Upper lobe of right lung (tissue), 1 donor: ENCODE data around the gene CDHR4. TPM values are rescaled to one million over a fixed set of nuclear protein-coding genes. Genes with fewer than 3 reads are reported as not detected.
A peak's percentile ranks its signal among the peaks of the same experiment; 100 is the strongest.
"Not testable (repeated sequence)": the region's sequence is repeated elsewhere in the genome, so short reads cannot be mapped to it uniquely, and the experiment has no call there.

ENCODE experiments used
- ATAC-seq: fragments of 200-7000 bp; cut with Tn5 transposase; one replicate; pipeline ENCODE4 v1.9.1; 2020; ENCODE audit warnings: mild to moderate bottlenecking, moderate library complexity
- DNase-seq: peaks from one replicate; pipeline ENCODE4 v3.0.0-alpha.2; 2020
- H3K27ac ChIP-seq: fragments of 200-600 bp; one replicate; pipeline ENCODE4 v1.8.0; 2022
- H3K27me3 ChIP-seq: fragments of 200-600 bp; one replicate; pipeline ENCODE4 v1.8.0; 2022; ENCODE audit warnings: mild to moderate bottlenecking
- H3K36me3 ChIP-seq: fragments of 200-600 bp; one replicate; pipeline ENCODE4 v1.8.0; 2022
- H3K4me1 ChIP-seq: fragments of 200-600 bp; one replicate; pipeline ENCODE4 v1.8.0; 2022
- H3K4me3 ChIP-seq: fragments of 200-600 bp; one replicate; pipeline ENCODE4 v1.8.0; 2022; ENCODE audit warnings: mild to moderate bottlenecking
- H3K9me3 ChIP-seq: fragments of 200-600 bp; one replicate; pipeline ENCODE4 v1.8.0; 2022
- CTCF ChIP-seq: fragments of 200-600 bp; IDR thresholded peaks from one replicate; pipeline ENCODE4 v1.8.0; 2022; ENCODE audit warnings: antibody characterized with exemption
- intact Hi-C: fragments of 100-400 bp; cut with DNase I; formaldehyde crosslinking; loops from one replicate; pipeline ENCODE4 v1.11.0; 2022
- total RNA-seq: library from RNA; stranded (reverse); fragmentation: NEBNext Ultra II Directional; extraction: Animal tissue kit (Norgen Biotek cat#: 25700); gene quantifications from one replicate; pipeline ENCODE4 v1.2.1, GENCODE V29; 2021
- donor health status: DM: no; HTN: yes; CAD: no; lungs with severe emphysema.

Gene CDHR4
- total RNA-seq, 1 donor from 2014 or later: not detected

DNA sequence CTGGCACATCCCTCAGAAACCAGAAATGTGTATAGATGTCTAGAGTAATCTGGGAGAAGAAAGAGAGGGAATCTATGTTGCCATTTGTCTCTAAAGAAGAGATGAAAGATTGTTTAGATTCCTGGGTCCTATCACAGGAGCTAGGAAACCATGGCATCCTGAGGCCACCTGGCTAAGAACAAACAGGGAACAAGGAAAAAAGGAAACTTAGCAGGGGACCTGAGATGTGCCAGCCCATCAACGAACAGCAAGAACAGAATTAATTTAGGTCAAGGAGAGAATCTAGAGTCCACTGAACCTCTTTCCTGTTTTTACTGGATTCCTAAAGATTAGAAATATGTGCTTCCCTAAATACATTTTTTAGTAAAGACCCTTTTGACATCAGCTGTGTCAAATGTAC is 43.6 kb downstream of the CDHR4 start:
- no peak for TF ChIP-seq CTCF
- Histone ChIP-seq H3K27ac (no peak overlapping the region), H3K9me3 (no peaks in the 10 kb centered on the region), H3K36me3 (no peaks in the 10 kb centered on the region), H3K27me3 (no peaks in the 10 kb centered on the region), H3K4me3 (no peak overlapping the region), H3K4me1 (peaks cover 12% of the 10 kb centered on the region)
- no peak for ATAC-seq
- intact Hi-C loops: no loop called here
- no peak for DNase-seq

- H3K9me3 ChIP-seq: no peaks in the 10 kb centered on the region
- no peak overlapping the region for H3K27ac ChIP-seq
- TF ChIP-seq CTCF: no peak
- peaks cover 12% of the 10 kb centered on the region for H3K4me1 ChIP-seq
- DNase-seq (no peak), ATAC-seq (no peak)
- no peaks in the 10 kb centered on the region for H3K36me3 ChIP-seq
- H3K4me3 ChIP-seq: no peak overlapping the region
- intact Hi-C loops: no loop called here
- H3K27me3 ChIP-seq: no peaks in the 10 kb centered on the region
Observed at GRCh38 chr3:49754536-49754935, 45.1 kb downstream of the CDHR4 start.

GRCh38 chr3:49751501-49751900 is 48.2 kb downstream of the CDHR4 start:
- intact Hi-C loops: no loop called here
- H3K4me1 ChIP-seq: peaks cover 12% of the 10 kb centered on the region
- DNase-seq (no peak), ATAC-seq (peak; percentile 59)
- H3K4me3 ChIP-seq: no peak overlapping the region
- H3K36me3 ChIP-seq: peaks cover 18% of the 10 kb centered on the region
- H3K27me3 ChIP-seq: no peaks in the 10 kb centered on the region
- no peak for TF ChIP-seq CTCF
- H3K27ac ChIP-seq: peak overlapping the region; percentile 28
- H3K9me3 ChIP-seq: no peaks in the 10 kb centered on the region

DNA sequence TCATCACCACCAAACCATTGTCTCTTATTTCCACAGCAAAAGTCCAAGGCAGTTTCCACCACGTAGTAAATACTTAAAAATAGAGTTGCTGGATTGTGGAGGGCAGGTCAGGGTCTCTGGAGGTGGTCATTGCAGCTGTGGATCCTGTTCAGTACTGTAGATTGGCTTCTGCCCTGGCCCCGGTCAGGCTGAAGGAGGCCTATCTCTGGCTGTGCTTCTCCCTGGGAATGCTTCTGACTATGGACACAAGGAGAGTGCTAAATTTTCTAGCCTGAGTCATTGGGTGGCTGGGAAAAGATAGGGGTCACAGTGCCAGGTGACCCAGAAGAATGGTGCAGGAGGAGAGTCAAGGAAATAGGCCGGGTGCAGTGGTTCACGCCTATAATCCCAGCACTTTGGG is 49.6 kb downstream of the CDHR4 start:
- Histone ChIP-seq H3K4me3 (no peak overlapping the region), H3K27ac (no peak overlapping the region), H3K4me1 (peaks cover 6% of the 10 kb centered on the region), H3K9me3 (no peaks in the 10 kb centered on the region), H3K36me3 (peaks cover 26% of the 10 kb centered on the region), H3K27me3 (no peaks in the 10 kb centered on the region)
- intact Hi-C loops: no loop called here
- no peak for DNase-seq
- no peak for ATAC-seq
- TF ChIP-seq CTCF: no peak

- intact Hi-C loops, ATAC-seq, H3K4me3 ChIP-seq, H3K27me3 ChIP-seq, H3K4me1 ChIP-seq, H3K9me3 ChIP-seq, DNase-seq, H3K27ac ChIP-seq: not testable (repeated sequence)
- H3K36me3 ChIP-seq: peaks cover 33% of the 10 kb centered on the region
Observed at GRCh38 chr3:49748874-49749273, 50.8 kb downstream of the CDHR4 start.

DNA sequence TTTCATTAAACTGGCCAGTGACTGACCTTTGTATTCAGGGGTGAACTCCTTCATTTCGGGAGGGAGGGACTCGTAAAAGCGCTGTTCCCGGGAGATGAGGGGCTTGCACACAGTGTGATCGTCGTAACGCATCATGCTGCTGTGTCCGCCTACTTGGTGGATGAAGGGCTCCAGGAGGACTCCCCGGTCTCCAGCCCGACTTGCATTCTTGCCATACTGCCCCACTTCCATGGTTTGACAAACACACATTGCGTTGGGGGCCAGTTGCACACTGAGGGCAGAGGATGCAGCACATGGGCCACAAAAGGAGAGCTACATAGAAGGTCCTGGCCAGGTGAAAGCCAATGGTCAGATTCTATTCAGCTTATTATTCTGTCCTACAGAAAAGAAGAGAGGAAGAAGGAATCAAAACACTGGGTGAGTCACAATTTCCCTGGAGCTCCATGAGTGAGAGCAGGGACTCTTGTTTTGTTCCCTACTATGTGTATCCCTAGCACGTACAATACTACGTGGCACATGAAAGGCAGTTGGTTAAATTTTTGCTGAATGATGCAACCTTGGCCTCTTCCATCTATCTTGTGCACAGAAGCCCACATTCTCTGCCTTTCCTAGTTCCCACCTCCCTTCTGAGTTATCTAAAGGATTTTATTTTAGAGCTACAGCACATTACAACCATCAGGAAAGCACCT is 51.7 kb downstream of the CDHR4 start:
- DNase-seq (no peak), ATAC-seq (no peak)
- Histone ChIP-seq H3K36me3 (peaks cover 37% of the 10 kb centered on the region), H3K4me1 (peaks cover 1% of the 10 kb centered on the region), H3K27me3 (no peaks in the 10 kb centered on the region), H3K4me3 (no peak overlapping the region), H3K27ac (no peak overlapping the region), H3K9me3 (no peaks in the 10 kb centered on the region)
- TF ChIP-seq CTCF: no peak
- intact Hi-C loops: no loop called here
